ENCODE measurements around the gene OR10S1.
"Not testable (repeated sequence)": the region's sequence is repeated elsewhere in the genome, so short reads cannot be mapped to it uniquely, and the experiment has no call there.

The OR10S1 gene, protein sequence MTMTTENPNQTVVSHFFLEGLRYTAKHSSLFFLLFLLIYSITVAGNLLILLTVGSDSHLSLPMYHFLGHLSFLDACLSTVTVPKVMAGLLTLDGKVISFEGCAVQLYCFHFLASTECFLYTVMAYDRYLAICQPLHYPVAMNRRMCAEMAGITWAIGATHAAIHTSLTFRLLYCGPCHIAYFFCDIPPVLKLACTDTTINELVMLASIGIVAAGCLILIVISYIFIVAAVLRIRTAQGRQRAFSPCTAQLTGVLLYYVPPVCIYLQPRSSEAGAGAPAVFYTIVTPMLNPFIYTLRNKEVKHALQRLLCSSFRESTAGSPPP

DNA sequence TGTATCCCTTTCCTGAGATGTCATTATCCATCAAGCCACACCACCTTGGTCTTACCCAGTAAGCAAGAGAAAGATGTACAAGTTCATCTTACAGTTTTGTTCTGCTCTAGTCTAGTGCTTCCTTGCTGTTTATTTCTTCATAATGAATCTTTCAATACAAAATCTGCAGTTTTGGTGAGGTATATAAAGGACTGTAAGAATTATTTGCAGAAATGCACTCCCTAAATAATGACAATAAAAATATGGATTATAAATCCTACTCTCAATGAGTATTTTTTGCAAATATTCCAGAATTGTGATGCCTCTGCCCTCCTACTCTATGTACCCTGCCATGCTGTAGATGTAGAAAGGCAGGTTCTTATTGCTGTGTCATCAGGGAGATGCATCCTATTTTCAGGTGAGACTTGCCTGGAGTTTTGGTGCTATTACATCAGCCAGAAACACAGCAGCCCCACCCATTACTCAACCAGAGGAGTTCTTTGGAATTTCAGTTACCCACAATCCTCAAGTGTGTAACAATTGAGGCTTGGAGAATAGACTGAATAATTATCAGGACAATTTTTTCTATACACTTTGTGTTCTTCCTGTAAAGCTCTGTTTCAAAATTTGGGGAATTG, at the start of gene OR10S1:
Gene OR10S1 (minus strand): TSS at position 51 of the 617 bp plus-strand sequence. CDS start 117 bp downstream, outside the sequence.
- no peak for DNase-seq

DNA sequence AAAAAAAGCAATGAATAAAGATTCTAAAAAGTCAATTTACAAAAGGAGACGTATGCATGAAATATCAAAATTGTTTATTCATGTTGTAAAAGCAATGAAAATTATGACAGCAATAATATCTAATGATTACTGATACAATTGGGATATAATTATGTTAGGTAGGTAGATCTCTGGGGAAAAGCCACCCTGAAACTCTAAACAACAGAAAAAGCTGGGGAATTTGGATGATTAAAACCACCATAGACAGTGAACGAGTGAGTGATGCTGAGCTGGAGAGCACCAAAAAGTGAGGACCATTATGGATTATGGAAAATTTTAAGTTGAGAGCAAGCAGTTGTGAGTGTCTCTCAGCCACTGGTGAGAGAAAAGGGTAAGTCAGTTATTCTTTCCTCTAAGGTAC, 48.9 kb upstream of the OR10S1 start, which contains the start of gene OR10G8:
Gene OR10G8 (plus strand): TSS at position 301 of the 400 bp plus-strand sequence. CDS start 2,825 bp downstream, outside the sequence.
- no peak for DNase-seq

DNA sequence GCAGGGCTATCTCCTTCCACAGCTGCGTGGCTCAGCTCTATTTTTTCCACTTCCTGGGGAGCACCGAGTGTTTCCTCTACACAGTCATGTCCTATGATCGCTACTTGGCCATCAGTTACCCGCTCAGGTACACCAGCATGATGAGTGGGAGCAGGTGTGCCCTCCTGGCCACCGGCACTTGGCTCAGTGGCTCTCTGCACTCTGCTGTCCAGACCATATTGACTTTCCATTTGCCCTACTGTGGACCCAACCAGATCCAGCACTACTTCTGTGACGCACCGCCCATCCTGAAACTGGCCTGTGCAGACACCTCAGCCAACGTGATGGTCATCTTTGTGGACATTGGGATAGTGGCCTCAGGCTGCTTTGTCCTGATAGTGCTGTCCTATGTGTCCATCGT, 38.3 kb upstream of the OR10S1 start:
- DNase-seq = not testable (repeated sequence)

DNA sequence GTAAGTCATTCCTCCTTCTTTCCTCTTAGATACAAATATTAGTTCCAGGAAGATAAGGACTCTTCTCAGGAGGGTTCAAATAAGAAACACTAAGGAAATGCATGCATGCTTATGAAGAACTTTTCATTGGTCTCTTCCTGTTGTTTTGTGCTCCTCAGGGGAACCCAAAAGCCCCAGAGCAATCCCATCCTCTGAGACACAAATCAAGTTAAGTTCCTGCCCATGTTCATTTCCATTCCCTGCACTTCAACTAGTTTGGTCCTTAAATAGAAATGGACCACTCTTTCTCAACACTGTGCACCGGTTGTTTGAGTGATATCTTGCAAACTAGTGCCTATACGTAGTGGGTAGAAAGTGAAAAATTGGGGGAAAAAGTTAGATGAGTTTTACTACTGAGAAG, 35.1 kb upstream of the OR10S1 start, which contains the start of gene OR10G4:
Gene OR10G4 (plus strand): TSS at position 301 of the 400 bp plus-strand sequence. CDS start 2,578 bp downstream, outside the sequence.
- DNase-seq = no peak

DNA sequence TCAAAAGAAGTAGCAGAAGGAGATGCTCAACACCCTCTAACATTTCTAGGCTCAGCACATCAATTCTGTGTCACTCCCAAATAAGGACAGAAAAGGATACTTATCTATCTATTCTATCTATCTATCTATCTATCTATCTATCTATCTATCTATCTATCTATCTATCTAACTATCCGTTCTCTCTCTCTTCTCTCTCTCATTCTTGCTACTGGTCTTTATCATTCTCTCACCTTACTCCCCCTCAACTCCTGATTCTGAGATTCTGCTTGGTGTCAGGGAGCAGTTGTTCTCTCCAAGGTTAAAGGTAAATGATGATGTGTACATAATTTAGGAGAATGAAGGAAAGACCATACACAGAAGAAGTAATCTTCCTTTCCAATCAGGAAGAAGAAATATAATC, 17.5 kb upstream of the OR10S1 start, which contains the start of gene OR10G6:
Gene OR10G6 (minus strand): TSS at position 43 of the 400 bp plus-strand sequence. CDS start 0 bp downstream, at position 43.
- DNase-seq = no peak

DNA sequence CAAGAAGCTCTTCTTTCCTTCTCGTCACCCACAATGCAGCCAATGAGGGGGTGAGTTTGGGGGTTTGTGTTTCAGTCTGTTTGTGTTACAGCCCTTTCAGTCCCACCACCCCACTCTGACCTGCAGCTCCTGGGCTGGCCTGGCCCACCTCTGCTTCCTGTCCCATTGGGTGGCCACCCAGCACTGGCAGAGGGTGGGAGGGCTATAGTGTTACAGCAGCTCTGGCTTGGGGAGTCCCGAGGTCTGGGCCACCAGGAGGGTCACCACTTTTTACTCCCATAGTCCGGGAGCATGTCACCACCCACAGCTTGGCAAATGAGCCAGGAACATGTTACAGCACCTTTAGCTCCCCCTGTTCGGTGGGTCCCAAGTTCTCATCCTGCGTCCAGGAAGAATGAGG, 1.7 kb upstream of the OR10S1 start:
- DNase-seq = no peak

DNA sequence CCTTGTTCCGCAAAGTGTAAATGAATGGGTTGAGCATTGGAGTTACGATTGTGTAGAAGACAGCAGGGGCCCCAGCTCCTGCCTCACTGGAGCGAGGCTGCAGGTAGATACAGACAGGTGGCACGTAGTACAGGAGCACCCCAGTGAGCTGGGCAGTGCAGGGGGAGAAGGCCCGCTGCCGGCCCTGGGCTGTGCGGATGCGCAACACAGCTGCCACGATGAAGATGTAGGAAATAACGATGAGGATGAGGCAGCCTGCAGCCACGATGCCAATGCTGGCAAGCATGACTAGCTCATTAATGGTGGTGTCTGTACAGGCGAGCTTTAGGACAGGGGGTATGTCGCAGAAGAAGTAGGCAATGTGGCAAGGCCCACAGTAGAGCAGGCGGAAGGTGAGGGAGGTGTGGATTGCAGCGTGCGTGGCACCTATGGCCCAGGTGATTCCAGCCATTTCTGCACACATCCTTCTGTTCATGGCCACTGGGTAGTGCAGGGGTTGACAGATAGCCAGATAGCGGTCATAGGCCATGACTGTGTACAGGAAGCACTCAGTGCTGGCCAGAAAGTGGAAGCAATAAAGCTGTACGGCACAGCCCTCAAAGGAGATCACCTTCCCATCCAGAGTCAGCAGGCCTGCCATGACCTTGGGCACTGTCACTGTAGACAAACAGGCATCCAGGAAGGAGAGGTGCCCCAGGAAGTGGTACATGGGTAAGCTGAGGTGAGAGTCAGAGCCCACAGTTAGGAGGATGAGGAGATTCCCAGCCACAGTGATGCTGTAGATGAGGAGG, 616 bp downstream of the OR10S1 start:
- DNase-seq = no peak

DNA sequence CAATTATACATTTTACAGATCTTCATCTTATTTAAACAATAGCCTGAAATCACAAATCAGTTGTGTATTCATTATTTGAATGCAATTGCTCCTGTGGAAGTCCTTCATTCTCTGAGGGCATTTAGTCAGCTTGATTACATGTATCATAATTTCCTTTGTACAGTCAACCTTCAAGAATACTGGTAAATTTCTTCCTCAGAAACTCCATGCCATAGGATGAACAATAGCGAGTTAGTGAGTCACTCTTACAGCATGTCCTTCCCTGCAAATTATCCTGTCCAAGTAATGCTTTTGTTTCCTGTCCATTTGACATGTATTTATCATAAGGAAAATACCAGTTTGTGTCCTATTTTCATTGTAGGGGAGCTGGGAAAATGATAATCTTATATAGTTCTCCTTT, 3.8 kb downstream of the OR10S1 start:
- no peak for DNase-seq

DNA sequence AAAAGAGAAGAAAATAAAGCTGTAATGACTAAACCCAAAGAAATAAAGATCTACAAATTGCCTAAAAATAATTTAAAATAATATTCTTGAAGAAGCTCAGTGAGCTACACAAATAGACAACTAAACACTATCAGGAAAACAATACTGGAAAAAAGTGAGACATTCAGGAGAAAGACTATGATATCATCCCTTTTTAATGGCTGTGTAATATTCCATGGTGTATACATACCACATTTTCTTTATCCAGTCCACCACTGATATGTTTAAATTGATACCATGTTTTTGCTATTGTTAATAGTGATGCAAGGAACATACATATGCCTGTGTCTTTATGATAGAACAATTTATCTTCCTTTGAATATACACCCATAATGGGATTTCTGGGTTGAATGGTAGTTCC, 20.8 kb downstream of the OR10S1 start:
- DNase-seq = no peak

DNA sequence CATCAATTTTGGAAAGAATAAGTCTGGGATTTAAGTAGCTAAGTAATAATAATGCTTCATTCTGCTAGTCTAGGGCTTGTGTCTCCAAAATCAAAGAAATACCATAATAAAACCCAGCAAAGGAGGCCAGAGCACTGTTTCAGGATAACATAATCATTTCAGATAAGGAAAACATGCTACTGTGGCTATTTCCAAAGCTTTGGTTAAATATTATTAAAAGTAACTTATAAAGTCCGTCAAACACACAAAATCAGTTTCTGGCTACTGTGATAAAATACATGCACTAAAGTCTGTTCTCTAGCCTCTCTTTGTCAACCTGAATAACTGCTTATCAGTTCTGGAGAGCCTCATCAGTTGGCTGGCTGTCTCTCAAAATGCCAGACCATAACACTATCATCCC, 32.4 kb downstream of the OR10S1 start:
- no peak for DNase-seq

DNA sequence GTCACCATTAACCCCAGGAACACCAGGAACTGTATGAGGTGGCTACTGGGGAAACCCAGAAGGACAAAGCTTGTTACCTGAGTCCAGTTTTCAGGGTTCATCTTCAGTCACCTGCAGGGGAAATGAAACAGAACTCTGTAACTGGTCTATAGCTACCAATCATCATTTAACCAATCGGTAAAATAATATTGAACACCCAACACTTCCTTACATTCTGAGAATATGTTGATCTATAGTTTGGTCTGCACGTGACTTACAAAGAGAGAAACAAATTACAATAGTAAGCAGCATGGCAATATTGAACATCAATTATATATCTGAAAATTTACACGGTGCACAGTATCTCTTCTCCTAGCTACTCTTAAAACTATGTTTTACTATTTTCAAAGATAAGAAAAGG, 33.8 kb downstream of the OR10S1 start, which contains the start of gene OR6T1:
Gene OR6T1 (minus strand): TSS at position 101 of the 400 bp plus-strand sequence. CDS start 0 bp downstream, at position 101.
- no peak for DNase-seq

DNA sequence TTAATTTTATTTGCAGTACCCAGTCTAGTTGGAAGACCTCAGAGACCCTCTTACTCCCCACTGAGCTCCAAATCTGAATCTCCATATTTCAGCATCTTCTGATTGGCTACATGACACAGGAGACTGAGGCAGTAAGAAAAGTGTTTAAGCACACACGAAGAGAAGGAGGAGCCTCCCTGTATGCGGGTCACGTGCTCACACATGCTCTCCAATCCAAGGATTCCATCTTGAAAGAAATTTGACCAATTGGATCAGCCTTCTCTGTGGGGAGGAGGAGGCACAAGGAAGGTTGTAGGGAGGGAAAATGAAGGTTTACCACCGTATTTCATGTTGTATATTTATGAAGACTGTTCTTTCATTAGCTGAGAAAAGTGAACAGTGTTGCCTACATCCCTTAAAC, 35.2 kb downstream of the OR10S1 start:
- DNase-seq = no peak

DNA sequence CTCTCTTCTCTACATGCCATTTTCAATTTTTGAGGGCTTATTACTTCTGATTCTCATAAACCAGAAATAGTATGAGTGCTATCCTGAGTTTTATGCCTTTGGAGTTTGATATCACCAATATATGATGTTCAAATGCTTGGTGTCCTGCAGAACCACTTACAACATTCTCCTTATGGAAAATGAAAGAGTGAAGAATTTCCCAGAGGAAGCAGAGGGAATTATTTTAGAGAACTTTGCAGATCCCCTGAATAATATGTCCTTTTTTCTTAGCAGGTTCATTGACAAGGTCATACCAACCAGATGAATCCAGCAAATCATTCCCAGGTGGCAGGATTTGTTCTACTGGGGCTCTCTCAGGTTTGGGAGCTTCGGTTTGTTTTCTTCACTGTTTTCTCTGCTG, 38.3 kb downstream of the OR10S1 start, which contains the start of gene OR4D5:
Gene OR4D5 (plus strand): TSS at position 301 of the 400 bp plus-strand sequence. CDS start 0 bp downstream, at position 301.
- no peak for DNase-seq

Measured in SHP77 (cell line).